Loucy (cell line): ENCODE measurements around the gene RXRA.

Source experiments
- H2AFZ ChIP-seq: fragments of 200-600 bp; sonication (generic); 2 replicates; pipeline ENCODE4 v1.6.0; 2016; ENCODE audit warnings: antibody characterized with exemption, mild to moderate bottlenecking, low read length, moderate library complexity
- H3F3A ChIP-seq: fragments of 200-600 bp; 2 replicates; pipeline ENCODE4 v1.6.0; 2016; ENCODE audit warnings: antibody characterized with exemption, low read depth, mild to moderate bottlenecking
- H3K27me3 ChIP-seq: fragments of 200-600 bp; sonication (generic); 2 replicates; pipeline ENCODE4 v1.6.1; 2014; ENCODE audit warnings: low read length, mild to moderate bottlenecking; ENCODE audit not compliant: insufficient read depth, poor library complexity, severe bottlenecking
- H3K36me3 ChIP-seq: fragments of 200-600 bp; sonication (generic); 2 replicates; pipeline ENCODE4 v1.6.1; 2016; ENCODE audit warnings: low read length; ENCODE audit not compliant: insufficient read depth
- H3K4me1 ChIP-seq: fragments of 200-600 bp; sonication (generic); 2 replicates; pipeline ENCODE4 v1.5.1; 2014; ENCODE audit warnings: low read length, mild to moderate bottlenecking; ENCODE audit not compliant: insufficient read depth, poor library complexity, severe bottlenecking
- H3K4me2 ChIP-seq: fragments of 200-600 bp; sonication (generic); 2 replicates; pipeline ENCODE4 v1.6.0; 2014; ENCODE audit warnings: antibody characterized with exemption, low read length, low read depth, mild to moderate bottlenecking; ENCODE audit not compliant: poor library complexity, severe bottlenecking
- H3K4me3 ChIP-seq: fragments of 200-600 bp; sonication (generic); 2 replicates; pipeline ENCODE4 v1.5.1; 2014; ENCODE audit warnings: low read length, mild to moderate bottlenecking, mixed read lengths; ENCODE audit not compliant: poor library complexity, severe bottlenecking
- H3K79me2 ChIP-seq: fragments of 200-600 bp; sonication (generic); 2 replicates; pipeline ENCODE4 v1.6.1; 2014; ENCODE audit warnings: low read length; ENCODE audit not compliant: insufficient read depth
- H3K9ac ChIP-seq: fragments of 200-600 bp; sonication (generic); 2 replicates; pipeline ENCODE4 v1.6.0; 2014; ENCODE audit warnings: mild to moderate bottlenecking, low read depth, low read length, moderate library complexity; ENCODE audit not compliant: poor library complexity, severe bottlenecking
- H3K9me2 ChIP-seq: fragments of 200-600 bp; sonication (generic); replicated peaks from 2 replicates; pipeline ENCODE4 v1.6.1; 2016; ENCODE audit warnings: low read depth, low read length, mixed read lengths
- H3K9me3 ChIP-seq: fragments of 200-600 bp; sonication (generic); 2 replicates; pipeline ENCODE4 v1.6.1; 2014; ENCODE audit warnings: mild to moderate bottlenecking, antibody characterized with exemption, low read length, low read depth; ENCODE audit not compliant: insufficient read depth
- H4K20me1 ChIP-seq: fragments of 200-600 bp; sonication (generic); 2 replicates; pipeline ENCODE4 v1.6.0; 2014; ENCODE audit warnings: antibody characterized with exemption, low read length, mild to moderate bottlenecking; ENCODE audit not compliant: insufficient read depth, poor library complexity, severe bottlenecking
- EZH2phosphoT487 ChIP-seq: fragments of 200-600 bp; IDR thresholded peaks from 2 replicates; pipeline ENCODE4 v1.6.1; 2018; ENCODE audit warnings: antibody characterized with exemption, mild to moderate bottlenecking, moderate library complexity, borderline replicate concordance
- TF ChIP-seq, protein P1 (sequence below): fragments of 200-600 bp; sonication (generic); conservative IDR thresholded peaks from 2 replicates; pipeline ENCODE4 v1.5.1; 2014; ENCODE audit warnings: mild to moderate bottlenecking, antibody characterized with exemption, low read length

Gene RXRA

DNA sequence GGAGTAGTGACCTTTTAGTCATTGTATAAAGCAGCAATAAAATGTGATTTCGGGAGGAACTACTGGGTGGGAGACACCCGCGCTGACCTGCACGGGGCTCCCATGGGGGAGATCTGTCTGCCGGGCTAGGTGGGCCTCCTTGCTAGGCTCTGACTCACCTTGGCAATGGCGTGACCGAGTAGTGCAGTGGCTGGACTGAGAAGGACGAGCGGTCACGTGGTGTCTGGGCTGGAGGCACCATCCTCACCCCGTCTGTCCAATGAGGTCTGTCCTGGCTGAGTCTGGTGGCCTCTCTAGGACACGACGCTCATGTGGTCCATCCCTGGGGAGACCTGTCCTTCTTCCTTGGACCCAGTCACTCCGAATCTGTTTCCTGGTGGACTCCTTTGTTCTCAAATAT is 151.7 kb downstream of the RXRA start:
- H3K4me1 ChIP-seq, result peaks cover 43% of the 10 kb centered on the region
- no peak overlapping the region for H2AFZ ChIP-seq
- 0 out of 2 replicates have a peak, but pooled peaks cover 5% of the 10 kb centered on the region for H3F3A ChIP-seq
- H3K4me3 ChIP-seq, result no peak overlapping the region
- H3K4me2 ChIP-seq, result no peak overlapping the region
- no peaks in the 10 kb centered on the region for H3K9me3 ChIP-seq
- no peaks in the 10 kb centered on the region for H4K20me1 ChIP-seq
- H3K36me3 ChIP-seq, result no peaks in the 10 kb centered on the region
- peak overlapping the region; percentile 84 for H3K9ac ChIP-seq
- no peaks in the 10 kb centered on the region for H3K79me2 ChIP-seq
- TF ChIP-seq, protein P1, sequence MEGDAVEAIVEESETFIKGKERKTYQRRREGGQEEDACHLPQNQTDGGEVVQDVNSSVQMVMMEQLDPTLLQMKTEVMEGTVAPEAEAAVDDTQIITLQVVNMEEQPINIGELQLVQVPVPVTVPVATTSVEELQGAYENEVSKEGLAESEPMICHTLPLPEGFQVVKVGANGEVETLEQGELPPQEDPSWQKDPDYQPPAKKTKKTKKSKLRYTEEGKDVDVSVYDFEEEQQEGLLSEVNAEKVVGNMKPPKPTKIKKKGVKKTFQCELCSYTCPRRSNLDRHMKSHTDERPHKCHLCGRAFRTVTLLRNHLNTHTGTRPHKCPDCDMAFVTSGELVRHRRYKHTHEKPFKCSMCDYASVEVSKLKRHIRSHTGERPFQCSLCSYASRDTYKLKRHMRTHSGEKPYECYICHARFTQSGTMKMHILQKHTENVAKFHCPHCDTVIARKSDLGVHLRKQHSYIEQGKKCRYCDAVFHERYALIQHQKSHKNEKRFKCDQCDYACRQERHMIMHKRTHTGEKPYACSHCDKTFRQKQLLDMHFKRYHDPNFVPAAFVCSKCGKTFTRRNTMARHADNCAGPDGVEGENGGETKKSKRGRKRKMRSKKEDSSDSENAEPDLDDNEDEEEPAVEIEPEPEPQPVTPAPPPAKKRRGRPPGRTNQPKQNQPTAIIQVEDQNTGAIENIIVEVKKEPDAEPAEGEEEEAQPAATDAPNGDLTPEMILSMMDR, result no peak
- TF ChIP-seq EZH2phosphoT487, result no peak
- no peaks in the 10 kb centered on the region for H3K9me2 ChIP-seq
- no peaks in the 10 kb centered on the region for H3K27me3 ChIP-seq

DNA sequence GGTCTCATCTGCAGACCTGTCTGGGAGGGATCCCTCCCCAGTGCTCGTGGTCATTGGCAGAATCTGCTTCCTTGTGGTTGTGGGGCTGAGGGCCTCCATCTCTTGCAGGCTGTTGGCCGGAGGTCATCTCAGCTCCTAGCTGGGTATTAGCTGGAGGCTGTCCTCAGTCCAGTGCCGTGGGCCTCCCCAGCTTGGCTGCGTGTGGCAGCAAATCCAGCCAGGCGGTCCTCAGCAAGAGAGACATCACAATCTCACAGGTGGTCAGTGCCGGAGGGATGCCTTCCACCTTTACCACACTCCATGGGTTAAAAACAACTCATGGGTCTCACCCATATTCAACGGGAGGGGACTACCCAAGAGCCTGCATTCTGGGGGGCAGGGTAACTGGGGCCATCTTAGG is 155.5 kb downstream of the RXRA start:
- Histone ChIP-seq H3K9me3 (no peaks in the 10 kb centered on the region), H2AFZ (no peak overlapping the region), H3K4me2 (no peak overlapping the region), H3K4me1 (peaks cover 37% of the 10 kb centered on the region), H3F3A (no peaks in the 10 kb centered on the region), H3K4me3 (no peak overlapping the region), H4K20me1 (no peaks in the 10 kb centered on the region), H3K9ac (no peak overlapping the region), H3K27me3 (no peaks in the 10 kb centered on the region), H3K79me2 (no peaks in the 10 kb centered on the region), H3K9me2 (no peaks in the 10 kb centered on the region), H3K36me3 (no peaks in the 10 kb centered on the region)
- no peak for TF ChIP-seq EZH2phosphoT487
- TF ChIP-seq, protein P1, result no peak

DNA sequence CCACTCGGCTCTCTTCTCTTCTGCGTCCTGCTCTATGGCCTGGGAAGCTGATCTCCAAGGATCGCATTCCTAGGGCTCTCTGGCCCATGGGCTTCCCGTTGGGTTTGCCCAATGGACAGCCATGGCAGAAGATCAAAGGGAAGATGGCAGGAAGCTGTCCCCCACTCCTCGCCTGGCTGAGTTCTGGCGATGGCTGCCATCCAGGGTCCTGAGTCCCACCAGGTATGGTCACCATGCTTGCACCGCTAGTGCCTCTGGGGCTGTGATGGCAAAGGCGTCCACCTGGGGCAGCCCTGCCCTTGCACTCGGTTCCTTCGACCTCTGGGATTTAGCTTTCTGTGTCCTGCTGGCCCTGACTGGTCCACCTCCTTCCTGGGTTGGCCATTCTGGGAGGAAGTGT is 156.0 kb downstream of the RXRA start:
- Histone ChIP-seq H3K9ac (no peak overlapping the region), H3K36me3 (no peaks in the 10 kb centered on the region), H4K20me1 (no peaks in the 10 kb centered on the region), H2AFZ (no peak overlapping the region), H3K79me2 (no peaks in the 10 kb centered on the region), H3K4me1 (peaks cover 37% of the 10 kb centered on the region), H3K4me3 (no peak overlapping the region), H3K9me2 (no peaks in the 10 kb centered on the region), H3K9me3 (no peaks in the 10 kb centered on the region), H3F3A (no peaks in the 10 kb centered on the region), H3K27me3 (no peaks in the 10 kb centered on the region), H3K4me2 (no peak overlapping the region)
- no peak for TF ChIP-seq EZH2phosphoT487
- TF ChIP-seq, protein P1, result no peak
